ENCODE results near the gene MAPK8IP1. TPM values are rescaled to one million over a fixed set of nuclear protein-coding genes. Genes with fewer than 3 reads are reported as not detected.

Gene MAPK8IP1
- total RNA-seq, 3 donors from 2014 or later = 1.6 to 12.3 (median 2.5) TPM

DNA sequence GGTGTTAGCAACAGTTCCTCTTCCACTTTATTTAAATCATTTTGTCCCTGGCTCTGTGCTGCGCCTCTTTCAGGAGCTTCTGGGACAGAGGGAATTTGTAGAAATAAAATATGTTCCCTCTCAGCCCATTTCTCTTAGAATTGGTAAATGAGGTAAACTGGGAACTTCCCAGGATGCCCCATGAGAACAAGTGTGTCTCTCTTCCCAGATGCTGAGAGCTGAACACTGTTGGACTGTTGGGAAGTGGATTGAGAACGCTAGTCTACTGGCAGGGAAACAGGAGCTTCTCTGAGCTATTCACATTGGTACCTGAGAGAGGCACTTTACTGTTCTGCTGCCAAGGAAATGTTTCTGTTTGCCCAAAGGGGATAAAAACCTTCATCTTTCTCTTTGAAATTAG, 34.2 kb upstream of the MAPK8IP1 start:
- H3K4me1 ChIP-seq (ENCODE audit: low read depth) = peaks cover 34% of the 10 kb centered on the region
- no peak overlapping the region for H3K4me3 ChIP-seq
- no peaks in the 10 kb centered on the region for H3K9me3 ChIP-seq
- DNase-seq (no peak), ATAC-seq (no peak)
- intact Hi-C loops (cut with DNase I, micrococcal nuclease) = no loop called here
- H3K36me3 ChIP-seq (ENCODE audit: low read depth) = no peaks in the 10 kb centered on the region
- TF ChIP-seq CTCF (IDR thresholded peaks at IDR 0.05) = no peak

DNA sequence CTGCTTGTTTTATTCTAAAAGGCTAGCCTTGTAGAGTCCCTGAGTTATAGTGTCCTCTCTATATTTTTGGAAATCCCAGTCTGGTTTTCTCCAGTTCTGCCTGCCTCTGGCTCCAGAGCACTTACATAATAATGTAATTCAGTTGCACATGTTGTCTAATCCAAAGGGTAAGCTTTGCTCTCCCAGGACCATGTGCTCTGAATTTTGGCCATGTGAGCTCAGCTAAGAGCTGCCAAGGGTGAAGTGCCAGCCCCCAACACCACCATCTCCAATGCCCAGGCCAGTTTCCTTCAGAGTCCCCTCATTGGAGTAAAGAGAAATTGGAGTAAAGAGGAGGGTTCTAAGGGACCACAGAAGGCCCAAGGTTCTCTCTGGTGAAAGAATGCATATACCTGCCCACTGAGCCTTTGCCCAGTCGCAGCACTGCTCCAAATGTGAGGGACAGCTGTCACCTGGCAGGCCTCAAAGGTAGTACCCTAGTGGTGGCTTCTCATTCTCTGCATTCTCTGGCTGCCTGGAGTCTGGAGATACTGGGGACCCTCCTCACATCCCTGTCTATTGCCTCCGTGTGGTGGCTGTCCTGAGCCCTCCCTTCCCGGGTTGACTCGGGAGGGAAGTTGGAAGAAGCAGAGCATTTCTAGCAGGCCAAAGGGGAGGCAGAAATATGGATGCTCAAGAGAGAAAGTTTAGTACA, 33.3 kb upstream of the MAPK8IP1 start:
- Histone ChIP-seq H3K36me3 (ENCODE audit: low read depth) (no peaks in the 10 kb centered on the region), H3K9me3 (no peaks in the 10 kb centered on the region), H3K4me3 (no peak overlapping the region), H3K4me1 (ENCODE audit: low read depth) (peaks cover 26% of the 10 kb centered on the region)
- DNase-seq = no peak
- TF ChIP-seq CTCF (IDR thresholded peaks at IDR 0.05) = no peak
- no peak for ATAC-seq
- intact Hi-C loops (cut with DNase I, micrococcal nuclease) = no loop called here

- DNase-seq (no peak), ATAC-seq (no peak)
- no peak overlapping the region for H3K4me3 ChIP-seq
- intact Hi-C loops (cut with DNase I, micrococcal nuclease) = no loop called here
- peaks cover 29% of the 10 kb centered on the region for H3K4me1 ChIP-seq (ENCODE audit: low read depth)
- TF ChIP-seq CTCF (IDR thresholded peaks at IDR 0.05) = no peak
- H3K9me3 ChIP-seq = no peaks in the 10 kb centered on the region
- no peaks in the 10 kb centered on the region for H3K36me3 ChIP-seq (ENCODE audit: low read depth)
Measured at GRCh38 chr11:45852712-45853101, 32.7 kb upstream of the MAPK8IP1 start.

DNA sequence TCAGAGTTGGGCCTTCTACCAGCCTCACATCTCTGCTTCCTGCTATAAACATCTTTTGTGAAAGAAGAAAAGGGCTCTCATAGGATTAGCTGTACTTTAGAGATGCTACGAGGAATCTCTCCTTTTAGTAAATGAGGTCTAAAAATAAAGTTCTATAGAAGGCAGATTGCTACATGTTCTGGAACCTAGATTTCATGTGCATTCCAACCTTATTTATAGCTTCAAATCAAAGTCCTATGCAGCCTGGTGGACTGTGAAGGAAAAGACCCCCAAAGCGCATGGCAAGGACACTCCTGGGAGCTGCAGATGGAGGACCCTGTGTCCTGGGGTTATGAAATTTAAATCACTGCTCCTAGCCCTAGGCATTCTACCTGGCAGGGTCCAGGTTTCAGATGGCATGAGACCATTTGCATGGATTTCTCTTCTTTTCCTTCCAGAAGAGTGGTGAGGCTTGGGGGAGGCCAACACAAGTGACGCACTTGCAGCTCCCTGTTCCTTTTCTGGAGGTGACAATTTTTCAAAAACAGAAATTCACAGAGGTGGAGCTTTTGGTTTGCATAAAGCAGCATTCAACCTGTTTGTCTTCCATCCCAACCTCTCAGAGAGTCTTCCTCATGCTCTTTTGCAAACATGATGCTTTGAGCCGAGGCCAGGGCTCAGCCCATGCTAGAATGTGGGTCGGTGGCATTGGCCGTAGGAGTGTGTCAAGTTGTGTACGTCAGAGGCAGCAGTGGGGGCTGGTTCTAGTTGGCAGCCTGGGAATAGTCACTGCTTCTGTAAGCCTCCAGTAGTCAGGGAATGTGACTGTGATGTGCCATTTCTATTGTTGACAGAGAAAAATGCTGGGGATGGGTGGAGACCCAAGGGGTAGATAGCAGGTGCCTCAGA, 31.9 kb upstream of the MAPK8IP1 start:
- no peak for TF ChIP-seq CTCF (IDR thresholded peaks at IDR 0.05)
- no peaks in the 10 kb centered on the region for H3K36me3 ChIP-seq (ENCODE audit: low read depth)
- no peaks in the 10 kb centered on the region for H3K9me3 ChIP-seq
- ATAC-seq = no peak
- H3K4me1 ChIP-seq (ENCODE audit: low read depth) = peaks cover 28% of the 10 kb centered on the region
- no peak overlapping the region for H3K4me3 ChIP-seq
- no peak for DNase-seq
- intact Hi-C loops (cut with DNase I, micrococcal nuclease) = no loop called here

- TF ChIP-seq CTCF (IDR thresholded peaks at IDR 0.05) = no peak
- Histone ChIP-seq H3K4me3 (no peak overlapping the region), H3K9me3 (no peaks in the 10 kb centered on the region), H3K36me3 (ENCODE audit: low read depth) (no peaks in the 10 kb centered on the region), H3K4me1 (ENCODE audit: low read depth) (peaks cover 33% of the 10 kb centered on the region)
- intact Hi-C loops (cut with DNase I, micrococcal nuclease) = no loop called here
- no peak for DNase-seq
- no peak for ATAC-seq
Measured at GRCh38 chr11:45855308-45855707, 30.1 kb upstream of the MAPK8IP1 start.

Measured in mucosa of descending colon (tissue), 3 donors.